HG02588 (cell line): Measurements from ENCODE around the gene LLCFC1.

Experiments used
- ATAC-seq: cut with Tn5 transposase; IDR thresholded peaks from one replicate; pipeline ENCODE4 v1.9.1; 2021; ENCODE audit warnings: mild to moderate bottlenecking, moderate library complexity; ENCODE audit not compliant: unreplicated experiment

Gene LLCFC1

DNA sequence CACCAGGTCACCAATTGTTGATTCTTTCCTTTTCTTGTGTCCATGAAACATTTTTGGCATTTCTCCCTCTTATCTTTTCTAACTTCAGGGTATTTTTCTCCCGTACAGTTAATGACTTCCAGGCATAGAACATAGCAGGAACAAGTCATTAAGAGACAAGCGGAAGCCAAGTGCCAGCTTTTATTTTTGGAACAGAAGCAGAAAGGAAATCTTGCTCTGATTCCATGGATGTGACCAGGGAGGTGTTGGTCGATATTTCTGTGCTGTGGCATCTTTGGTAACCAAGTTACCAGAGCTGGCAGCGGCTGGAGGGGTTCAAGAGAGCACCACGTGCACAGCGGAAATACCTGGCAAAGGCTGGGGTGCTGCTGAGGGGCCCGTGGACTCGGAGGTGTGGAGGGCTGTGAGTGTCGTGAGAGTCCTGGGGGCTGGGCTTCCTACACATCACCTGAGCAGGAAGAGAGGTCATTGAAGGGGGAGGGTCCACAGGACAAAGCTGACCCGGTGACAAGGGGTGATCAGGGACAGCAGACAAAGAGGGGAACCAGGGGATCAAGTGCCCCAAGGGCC lies 1.8 kb downstream of the LLCFC1 start:
- ATAC-seq, result no peak

DNA sequence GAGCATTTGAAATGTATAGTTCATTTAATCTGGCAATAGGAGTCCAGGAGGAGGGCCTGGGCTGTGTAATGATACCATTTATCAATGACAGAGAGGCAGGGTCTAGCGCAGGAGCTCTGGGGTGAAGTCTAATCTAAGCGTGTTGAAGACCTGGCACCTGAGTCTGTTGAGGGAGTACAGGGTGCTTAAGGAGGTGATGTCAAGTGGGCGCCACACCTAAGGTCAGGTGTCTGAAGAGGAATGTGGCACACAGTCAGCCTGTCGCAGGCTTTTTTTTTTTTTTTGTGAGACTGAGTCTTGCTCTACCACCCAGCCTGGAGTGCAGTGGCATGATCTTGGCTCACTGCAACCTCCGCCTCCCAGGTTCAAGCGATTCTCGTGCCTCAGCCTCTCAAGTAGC lies 2.3 kb downstream of the LLCFC1 start:
- no peak for ATAC-seq

DNA sequence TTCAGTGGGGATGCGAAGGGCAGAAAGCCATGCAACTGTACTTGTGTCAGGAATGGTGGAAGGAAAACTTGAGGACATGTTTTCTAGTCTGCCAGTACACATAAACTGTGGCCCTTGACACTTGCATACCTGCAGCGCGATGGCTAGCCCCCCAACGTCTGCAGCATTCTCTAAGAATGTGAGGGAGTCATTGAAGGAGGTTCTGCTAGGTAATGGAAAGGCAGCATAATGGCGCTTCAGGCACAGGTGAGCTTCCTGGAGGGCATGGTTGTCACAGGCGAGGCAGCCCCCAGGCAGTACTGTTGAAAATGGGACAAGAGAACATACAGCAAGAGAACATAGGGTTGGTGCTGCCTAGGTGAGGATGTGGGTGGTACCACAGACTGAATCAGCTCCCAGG lies 3.5 kb downstream of the LLCFC1 start:
- ATAC-seq, result no peak

DNA sequence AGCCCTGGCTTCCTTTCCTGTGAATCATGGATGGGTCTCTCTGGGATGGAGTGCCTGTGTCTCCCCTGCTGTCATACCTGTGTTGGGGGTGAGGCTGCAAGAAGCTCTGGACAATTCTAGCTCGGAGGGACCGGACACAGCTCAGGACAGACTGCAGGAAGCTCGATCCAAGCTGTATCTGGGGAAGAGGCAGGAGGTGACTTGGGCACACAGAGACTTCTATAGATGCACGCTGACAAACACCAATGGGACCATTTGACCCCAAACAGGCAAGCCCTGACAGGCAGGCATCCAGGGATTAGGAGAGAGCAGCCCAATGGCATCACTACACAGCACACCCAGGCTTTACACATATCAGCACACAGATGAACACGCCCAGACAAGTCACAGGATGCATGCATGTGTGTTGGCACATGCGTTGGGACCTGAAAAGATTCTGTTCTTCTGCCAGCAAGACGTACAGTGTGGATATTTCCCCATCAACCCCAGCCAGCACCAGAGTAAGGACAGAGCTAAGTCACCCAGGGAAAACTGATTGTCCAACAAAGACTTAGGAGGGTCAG lies 4.5 kb downstream of the LLCFC1 start:
- no peak for ATAC-seq

DNA sequence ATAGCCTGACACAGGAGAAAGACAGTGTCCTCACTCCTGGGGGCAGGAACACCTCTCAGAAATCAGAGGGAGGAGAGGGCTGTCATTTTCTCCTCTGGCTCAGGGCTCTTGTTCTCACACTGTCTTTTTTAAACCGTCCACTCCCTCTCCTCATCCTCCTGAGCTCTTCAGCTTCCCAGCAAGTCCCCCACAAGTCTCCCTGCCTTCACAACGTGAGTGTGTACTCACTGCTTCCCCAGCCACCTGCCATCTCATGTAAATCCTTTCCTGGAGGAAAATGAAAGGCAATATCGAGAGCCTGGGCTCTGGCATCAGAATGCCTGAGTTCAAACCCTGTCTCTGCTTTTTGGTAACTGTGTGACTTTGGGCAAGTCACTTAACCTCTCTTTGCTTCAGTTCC lies 5.7 kb downstream of the LLCFC1 start:
- no peak for ATAC-seq

DNA sequence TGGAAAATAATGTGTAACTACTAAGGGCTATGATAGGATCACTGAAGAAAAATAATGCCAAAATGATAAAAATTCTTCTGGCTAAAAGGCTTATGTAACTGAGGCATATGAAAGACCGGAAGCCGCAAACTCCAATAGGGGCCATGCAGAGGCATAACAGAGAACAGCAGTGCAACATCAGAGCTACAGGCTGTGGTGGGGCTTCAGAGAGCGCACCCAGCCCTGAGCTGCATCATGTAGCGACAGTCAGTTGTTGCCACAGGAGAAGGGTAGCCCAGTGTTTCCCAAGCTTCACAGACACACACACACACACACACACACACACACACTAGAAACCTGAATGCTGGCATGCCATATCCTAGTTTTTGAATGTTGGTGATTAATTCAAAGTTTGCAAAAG lies 9.3 kb downstream of the LLCFC1 start:
- no peak for ATAC-seq

DNA sequence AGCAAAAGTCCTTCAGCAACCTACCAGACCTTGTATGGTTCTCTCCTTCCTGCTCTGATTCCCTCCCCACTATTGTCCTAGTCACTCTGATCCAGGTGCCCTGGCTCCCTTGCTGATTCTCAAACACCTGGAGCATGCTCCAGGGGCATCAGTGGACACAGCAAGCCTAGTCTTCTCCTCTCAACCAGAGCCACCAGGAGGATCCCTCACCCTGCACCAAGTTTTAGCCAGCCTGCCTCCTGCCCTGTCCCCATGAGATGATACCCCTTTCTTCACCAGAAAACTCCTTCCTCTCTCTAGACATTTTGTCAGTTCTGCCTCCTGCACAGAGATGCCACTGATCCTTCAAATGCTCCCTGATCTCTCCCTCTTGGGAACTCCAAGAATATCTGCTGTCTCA lies 11.0 kb downstream of the LLCFC1 start:
- ATAC-seq, result no peak

DNA sequence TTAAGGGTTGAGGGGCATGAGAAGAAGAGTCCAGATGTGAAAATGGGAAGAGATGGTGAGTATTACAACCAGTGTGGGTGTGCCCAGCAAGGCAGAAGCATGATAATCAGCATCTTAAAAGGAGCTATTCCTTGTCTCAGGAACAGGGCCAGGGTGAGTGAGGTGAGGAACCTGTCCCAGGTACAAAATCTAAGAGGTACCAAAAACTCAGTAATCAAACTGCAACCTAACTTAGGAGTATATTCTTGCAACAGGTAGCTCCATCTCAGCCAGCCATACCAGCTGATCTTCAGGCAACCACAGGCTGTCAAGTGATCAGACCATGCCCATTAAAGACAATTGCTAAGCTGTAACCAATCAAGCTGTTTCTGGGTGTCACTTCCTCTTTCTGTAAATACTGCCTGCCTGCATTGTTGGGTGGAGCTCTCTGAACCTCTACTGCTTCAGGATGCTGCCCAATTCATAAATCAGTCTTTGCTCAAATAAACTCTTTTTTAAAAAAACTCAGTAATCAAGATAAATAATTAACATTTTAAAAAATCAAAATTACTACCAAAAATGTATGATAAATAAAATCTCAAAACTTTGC lies 15.5 kb downstream of the LLCFC1 start:
- no peak for ATAC-seq

DNA sequence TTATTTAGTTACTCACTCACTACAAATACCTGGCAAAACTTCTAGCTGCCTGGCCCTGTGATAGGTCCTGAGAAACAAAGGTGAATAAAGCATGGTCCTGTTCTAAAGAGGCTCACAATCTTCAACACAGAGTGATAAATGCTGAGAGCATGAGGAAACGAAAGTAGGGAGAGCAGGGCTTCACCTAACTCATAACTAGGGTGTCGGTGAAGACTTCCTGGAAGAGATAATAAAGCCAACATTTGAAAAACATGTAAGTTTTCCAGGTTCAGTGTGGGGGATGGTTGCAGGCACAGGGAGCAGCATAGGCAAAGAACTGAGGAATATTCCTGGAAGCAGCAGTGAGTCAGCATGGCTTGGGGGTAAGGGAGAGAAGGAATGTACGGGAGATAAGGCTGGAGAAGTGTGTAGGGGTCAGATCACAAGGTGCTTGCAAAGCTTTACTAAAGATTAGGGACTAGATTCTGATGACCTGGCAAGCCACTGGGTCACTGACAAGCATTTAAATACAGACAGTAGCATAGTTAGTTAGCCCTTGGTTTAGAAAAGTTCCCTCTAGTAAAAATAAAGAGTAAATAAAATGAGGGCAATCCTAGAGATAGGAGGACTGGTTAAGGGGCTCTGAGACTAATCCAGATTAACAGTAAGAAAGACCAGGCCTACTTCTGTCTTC lies 17.8 kb downstream of the LLCFC1 start:
- no peak for ATAC-seq

DNA sequence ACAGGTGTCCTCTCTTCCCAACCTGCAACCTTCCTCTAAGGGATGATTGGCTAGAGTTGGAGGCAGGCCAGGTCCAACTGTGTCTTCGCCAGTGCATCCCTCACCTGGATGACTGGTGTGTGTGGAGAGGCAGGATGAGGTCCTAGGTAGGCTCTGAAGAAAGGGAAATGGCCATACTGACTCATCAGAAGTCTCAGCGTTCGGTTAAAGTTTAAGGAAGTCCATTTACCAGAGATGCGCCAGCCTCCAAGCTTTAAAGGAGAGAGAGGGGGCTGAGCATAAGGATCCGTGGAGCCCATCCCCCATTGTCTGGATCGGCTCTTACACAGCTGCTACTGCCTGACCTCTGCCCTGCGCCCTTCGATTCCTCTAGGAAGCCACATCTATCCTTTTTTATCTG lies 18.4 kb downstream of the LLCFC1 start:
- ATAC-seq, result no peak

DNA sequence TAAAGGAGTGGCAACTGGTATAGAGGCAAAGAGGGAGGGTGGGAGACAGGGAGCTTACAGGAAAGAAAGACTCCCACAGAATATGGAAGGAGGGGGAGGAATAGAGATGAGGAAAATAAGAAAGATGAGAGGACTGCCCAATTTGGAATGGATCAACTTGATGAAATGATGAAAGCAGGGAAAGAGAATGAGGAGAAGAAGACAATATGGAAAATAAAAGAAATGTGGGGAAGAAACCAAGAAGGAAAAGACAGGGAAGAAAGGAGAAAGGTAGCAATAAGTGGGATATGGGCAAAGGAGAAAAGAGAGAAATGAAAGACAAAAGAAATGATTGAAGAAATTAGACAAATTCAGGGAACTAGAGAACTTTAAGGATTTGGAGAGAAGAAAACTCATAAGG lies 19.9 kb downstream of the LLCFC1 start:
- no peak for ATAC-seq

DNA sequence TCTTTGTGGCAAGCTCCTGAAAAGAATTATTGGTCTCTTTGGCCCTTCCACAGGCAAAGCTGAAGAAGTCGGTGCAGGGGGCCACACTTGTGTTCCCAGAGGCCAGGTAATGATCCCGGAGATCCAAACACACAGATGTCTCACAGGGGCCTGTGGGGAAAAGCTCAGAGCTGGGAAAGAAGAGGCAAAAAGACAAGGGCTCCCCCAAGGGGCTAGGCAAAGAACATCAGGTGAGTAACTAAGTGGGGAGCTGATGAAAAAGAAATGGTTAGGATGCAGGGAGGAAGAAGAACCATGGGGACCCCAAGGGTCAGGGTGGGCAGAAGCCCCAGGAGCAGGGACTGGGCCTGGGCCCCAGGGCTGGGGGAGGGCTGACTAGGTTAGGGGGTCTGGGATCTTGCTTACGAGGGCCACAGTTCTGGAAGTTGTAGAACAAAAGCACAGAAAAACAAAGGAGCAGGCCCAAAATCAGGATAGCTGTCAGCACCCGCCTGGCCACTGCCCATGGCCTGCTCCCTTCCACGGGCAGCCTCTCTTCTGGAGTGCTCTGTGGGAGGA lies 21.8 kb downstream of the LLCFC1 start:
- no peak for ATAC-seq

DNA sequence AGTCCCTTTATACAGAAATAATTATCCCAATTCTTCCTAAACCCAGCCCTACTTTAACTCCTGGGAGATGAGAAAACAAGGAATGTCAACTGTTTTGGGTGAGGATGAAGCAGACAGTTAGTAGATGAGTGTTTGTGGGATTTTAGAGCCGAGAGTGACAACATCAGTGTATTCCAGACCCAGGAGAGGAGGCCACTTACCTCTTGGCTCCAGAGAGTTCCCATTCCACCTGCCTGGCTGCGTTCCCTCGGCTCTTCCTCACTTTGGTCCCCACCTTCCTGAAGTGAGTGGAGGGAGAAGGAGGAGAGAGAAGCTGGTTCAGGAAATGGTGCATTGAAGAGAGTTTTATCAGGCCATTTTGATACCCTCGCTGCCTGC lies 22.3 kb downstream of the LLCFC1 start:
- no peak for ATAC-seq

DNA sequence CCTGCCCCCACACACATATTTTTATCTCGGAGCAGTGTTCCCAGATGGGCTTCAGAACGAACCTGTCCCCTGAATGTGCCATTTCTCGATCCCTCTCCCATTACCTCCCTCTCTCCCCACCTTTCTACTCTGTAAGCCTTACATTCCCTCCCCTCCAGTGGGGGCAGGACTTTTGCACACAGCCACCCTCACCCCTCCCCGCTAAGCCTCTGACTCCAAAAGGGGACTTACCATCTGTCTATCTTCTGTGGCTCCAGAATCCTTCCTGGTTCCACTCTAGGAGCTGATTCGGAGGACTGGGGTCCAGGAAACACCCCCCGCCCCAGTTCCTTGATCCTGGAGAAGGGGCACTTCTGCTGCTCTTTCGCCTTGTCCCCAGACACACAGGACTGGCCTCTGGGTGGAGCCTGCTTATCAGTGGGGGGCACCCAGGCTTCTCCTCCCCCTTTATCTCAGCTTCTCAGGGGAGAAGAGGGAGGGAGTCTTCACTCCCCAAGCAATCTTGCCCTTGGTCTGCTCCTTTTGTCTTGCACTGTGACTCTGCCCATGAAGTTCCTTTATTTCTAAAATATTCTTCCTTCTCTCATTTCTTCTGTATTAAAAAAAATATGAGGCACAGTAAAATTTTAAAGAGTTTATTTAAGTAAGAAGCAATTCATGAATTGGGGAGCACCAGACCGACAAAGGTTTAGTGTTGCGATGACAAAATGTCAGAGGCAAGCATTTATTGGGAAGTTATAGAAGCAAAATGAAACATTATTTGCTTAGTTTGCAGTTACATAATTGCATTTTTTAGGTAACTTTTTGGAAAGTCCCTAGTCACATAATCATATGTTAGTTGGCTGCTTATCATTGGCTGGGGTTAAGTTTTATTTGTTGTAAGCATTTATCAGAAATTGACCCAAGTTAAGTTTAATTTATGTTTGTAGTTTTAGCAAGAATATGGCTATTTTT lies 23.0 kb downstream of the LLCFC1 start, which contains the start of gene KEL:
TSS of gene KEL (minus strand) at position 391 of the 954 bp plus-strand sequence. CDS start at position 234, 157 bp downstream.
- ATAC-seq, result no peak

DNA sequence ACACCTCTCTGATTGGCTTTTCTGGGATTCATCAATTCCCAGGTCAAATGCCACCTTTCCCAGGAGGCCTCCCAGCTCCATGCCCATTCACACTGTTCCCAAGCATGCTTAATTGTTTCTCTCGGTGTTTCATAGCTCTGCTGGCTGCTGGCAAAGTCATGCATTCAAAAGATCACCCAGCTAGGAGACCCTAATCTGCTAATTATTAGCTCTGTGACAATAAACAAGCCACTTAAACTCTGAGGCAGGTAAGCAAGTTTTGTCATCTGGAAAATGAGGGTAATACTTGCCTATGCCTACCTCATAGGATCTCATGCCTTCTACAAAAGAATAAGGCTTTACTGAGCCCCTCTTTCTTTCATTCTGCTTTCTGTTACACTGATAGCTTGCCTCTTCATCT lies 23.7 kb downstream of the LLCFC1 start:
- ATAC-seq, result no peak

DNA sequence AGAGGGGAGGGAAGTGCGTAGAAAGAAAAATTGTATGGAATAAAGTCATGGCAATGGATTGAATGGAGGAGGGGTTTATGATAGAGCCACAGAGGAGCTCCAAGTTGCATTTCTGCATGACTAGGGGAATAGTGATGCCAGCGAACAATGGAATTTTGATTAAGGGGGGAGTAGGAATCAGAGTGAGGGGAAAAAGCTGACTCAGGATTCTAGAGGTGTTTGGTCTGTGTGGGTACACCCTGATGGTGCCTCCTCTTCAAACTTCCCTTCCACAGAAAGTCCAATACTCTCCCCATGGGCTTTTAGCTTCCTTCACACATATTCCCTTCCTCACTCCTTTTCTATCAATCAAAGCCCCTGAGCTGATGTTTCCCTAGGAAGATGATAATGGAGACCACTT lies 24.7 kb downstream of the LLCFC1 start:
- no peak for ATAC-seq

DNA sequence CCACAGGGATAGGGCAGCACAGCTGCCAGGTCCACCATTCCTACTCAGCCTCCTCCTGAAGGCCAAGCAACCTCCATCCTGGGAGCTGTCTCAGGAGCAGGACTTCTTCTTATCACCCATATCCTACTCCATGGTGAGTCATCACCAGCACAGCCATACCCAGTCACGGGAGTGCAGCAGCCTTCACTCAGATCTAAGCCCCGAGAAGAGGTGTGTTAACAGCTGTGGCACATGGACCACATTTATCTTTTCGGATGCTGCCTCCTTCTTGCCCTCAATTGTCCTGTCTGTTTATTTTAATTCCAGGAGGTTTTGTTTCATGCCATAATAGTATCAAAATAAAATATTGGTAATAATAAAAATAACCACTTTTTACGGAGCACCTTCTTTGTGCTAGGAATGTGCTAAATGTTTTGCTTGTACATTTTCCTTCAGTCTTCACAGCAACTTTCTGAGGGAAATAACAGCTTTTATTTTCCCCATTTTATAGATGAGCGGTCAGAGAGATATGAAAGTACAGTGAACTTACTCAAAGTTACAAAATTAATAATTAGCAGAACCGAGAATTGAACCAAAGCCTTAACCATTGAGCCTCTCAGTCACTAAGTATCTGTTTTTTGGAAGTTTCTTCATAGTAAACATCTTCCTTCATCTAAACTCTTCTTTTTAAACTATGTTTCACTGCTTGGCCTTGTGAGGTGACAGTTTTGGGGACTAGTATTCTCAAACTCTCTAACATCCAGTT lies 25.4 kb downstream of the LLCFC1 start:
- ATAC-seq, result no peak

DNA sequence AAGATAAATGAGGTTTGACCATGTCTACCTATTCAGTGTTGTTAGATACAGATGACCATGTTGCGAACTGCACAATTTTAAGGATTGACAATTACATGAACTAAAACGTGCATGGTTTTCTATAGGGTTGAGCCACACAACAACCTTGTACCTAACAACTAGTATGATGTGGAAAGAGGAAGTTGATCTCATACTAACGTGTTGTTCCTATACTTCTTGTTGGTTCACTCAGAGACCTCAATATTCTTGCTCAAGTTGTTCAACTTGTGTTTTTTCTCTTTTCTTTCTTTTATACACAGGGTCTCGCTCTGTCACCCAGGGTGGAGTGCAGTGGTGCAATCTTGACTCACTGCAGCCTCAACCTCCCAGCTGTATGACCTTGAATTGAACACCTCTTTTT lies 28.9 kb downstream of the LLCFC1 start:
- ATAC-seq, result no peak

DNA sequence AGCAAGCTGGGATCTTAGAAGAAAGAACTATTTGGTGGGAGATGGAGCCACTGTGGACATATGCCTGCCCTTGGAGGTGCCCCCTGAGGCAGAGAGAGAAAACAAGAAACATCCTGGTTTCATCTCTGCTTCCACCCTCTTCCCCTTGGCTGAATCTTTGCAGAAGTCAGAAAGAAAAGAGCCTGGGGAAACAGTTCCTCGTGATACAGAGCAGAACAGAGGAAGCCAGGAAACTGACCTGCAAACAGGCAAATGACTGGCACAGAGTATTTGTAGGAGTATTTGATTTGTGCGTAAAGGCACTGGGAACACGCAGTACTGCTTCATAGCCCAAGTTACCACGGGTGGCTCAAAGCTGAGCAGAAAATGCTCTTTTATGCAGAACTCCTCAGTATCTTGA lies 29.9 kb downstream of the LLCFC1 start:
- ATAC-seq, result no peak

DNA sequence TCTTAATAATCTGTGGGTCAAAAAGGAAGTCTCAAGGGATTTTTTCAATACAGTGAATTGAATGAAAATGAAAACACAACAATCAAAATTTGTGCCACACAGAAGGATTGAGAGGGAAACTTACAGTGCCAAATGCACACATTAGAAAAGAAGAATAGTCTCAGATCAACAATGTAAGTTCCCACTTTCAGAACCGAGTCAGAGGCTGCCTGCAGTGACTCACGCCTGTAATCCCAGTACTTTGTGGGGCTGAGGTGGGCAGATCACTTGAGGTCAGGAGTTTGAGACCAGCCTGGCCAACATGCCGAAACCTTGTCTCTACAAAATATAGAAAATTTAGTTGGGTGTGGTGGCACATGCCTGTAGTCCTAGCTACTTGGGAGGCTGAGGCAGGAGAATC lies 35.3 kb downstream of the LLCFC1 start:
- ATAC-seq, result no peak
